Fibroblast of lung (primary cell): ENCODE data around the gene PEF1.

Experiments used
- CTCF ChIP-seq, 2 donors: IDR thresholded peaks in 1 of 2; conservative IDR thresholded peaks in 1 of 2; 1 replicate in 1 of 2; 2 replicates in 1 of 2; pipeline ENCODE4 v1.5.1; 2011 to 2012; ENCODE audit warnings: low read length in 2 of 2, control low read depth in 1 of 2, inconsistent platforms in 1 of 2, low read depth in 1 of 2, mild to moderate bottlenecking in 1 of 2
- EZH2 ChIP-seq: IDR thresholded peaks from 2 replicates; pipeline ENCODE4 v1.5.1; 2012; ENCODE audit warnings: low read length, control low read depth, mild to moderate bottlenecking; ENCODE audit errors: missing control alignments

- TF ChIP-seq EZH2: no peak
- peak; percentile 32 to 65 for TF ChIP-seq CTCF (conservative IDR thresholded peaks at IDR 0.05 in 1 of 2, IDR thresholded peaks at IDR 0.05 in 1 of 2; ENCODE audit: low read depth in 1 of 2, low read length in 2 of 2)
Measured at GRCh38 chr1:31587720-31588423, 56.8 kb downstream of the PEF1 start.
